NCI-H748 (cell line): ENCODE results near the gene RHOU.

Experiments
- DNase-seq: peaks from one replicate; lab custom pipeline; 2025; ENCODE audit not compliant: unreplicated experiment; lab: John Stamatoyannopoulos, UW

The RHOU gene

DNA sequence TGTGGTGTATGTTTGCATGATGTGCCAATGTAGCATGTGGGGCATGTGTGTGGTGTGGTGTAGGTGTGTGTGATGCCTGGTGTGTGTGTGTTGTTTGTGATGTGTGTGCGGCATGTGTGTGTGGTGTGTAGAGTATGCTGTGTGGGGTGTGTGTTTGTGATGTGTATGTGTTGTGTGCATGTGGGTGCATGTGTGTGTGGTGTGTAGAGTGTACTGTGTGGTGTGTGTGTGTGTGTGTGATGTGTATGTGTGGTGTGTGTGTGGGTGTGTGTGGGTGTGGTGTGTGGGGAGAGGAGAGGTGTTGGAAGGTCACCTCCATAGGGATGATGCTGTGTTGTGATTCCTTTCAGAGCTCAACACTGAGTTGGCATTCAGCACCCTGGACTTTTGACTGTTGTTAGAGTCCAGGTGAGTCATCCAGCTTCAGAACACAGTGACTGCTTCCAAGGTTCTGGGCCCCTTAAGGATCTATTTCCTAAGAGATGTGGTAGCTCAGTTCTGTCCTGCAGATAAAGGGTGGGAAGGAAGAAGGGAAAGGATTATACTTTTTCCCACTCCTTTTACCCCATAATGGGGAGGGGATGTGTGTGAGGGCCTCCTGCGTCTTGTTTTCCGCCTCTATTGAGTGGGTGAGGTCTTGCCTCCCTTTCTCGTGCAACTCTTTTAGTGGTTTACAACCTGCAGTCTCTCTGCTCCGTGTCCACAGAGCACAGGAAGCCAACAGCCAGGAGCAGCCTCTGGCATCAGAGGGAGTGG is 47.6 kb downstream of the RHOU start:
- DNase-seq, result no peak

DNA sequence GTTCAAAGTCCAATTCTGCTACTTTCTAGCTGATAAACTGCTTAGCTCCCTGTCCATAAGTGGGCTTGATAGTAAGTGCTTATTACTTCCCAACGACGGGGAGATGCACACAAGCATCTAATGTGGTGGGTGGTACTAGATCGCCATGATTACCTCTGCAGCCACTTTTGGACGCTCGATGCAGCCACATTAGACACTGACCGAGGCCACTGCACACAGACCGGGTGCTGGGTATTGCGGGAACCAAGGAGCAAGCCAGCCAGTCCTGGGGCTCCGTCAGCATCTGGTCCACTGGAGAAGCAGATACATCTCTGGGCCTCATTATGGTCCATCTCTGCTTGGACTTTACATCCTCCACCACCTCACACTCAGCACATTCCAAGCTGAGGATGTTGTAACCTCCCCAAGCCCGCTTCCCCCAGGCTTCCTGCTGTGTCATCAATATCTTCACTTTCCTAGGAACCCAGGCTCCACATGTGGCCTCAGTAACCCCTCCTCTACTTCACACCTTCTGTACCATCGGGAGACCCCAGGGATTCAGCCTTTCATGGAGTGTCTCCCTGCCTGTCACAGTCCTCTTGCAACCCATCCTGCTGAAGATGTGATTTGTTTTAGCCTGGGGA is 48.2 kb downstream of the RHOU start:
- no peak for DNase-seq

DNA sequence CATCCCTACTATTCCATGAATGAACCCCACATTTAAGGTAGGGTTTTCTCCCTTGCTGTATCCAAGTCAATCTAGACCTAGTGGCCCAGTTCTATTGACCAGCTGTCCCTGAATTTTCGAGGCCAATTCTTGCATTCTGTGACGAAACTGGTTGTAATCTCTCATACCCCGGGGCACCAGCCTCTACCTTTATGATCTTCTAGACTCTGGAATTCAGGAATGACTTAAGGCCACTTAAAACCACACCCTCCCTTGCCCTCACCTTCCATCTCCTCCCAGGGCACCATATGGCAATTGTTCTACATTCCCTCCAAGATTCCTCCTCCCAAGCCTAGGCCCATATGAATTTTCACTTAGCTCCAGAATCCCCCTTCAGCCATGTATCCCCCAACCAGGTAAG is 48.9 kb downstream of the RHOU start:
- no peak for DNase-seq

DNA sequence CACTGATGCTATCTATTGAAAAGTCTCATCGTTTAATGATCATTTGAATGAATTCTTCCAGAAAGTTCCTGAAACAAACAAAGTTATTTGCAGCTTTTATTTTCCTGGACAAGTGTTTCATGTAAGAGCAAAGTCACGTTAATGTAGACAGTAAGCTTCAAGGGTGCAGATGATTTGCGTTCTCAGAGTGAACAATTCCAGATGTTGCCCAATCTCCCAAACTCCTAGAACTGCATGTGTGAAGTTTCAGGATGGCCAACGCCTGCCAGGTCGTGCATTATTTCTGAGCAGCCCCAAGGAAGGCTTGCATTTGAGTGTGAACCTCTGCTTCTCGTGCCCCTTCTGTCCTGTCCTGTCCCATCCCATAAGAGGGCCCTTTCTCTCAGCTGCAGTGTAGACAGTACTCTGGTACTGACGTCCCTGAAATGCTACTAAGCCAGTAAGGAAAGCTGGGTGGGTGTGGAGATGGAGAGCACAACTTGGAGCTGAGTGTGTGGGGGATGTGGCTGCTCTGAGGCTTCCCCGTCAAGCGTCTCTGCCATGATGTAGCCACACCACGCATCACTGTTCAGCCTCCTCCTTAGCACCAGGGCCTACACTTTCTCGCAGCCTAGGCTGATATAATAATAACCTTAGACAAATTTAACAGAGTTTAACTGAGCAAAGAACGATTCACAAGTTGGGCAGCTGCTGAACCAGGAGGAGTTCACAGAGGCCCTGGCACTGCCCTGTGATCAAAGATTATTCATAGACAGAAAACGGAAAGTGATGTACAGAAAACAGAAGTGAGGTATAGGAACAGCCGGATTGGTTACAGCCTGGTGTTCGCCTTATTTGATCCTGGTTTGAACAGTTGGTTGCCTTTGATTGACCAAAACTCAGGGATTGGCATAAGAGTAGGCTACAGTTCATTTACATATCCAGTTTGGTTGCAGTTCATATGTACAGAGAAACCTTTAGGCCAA is 50.4 kb downstream of the RHOU start:
- DNase-seq, result no peak

DNA sequence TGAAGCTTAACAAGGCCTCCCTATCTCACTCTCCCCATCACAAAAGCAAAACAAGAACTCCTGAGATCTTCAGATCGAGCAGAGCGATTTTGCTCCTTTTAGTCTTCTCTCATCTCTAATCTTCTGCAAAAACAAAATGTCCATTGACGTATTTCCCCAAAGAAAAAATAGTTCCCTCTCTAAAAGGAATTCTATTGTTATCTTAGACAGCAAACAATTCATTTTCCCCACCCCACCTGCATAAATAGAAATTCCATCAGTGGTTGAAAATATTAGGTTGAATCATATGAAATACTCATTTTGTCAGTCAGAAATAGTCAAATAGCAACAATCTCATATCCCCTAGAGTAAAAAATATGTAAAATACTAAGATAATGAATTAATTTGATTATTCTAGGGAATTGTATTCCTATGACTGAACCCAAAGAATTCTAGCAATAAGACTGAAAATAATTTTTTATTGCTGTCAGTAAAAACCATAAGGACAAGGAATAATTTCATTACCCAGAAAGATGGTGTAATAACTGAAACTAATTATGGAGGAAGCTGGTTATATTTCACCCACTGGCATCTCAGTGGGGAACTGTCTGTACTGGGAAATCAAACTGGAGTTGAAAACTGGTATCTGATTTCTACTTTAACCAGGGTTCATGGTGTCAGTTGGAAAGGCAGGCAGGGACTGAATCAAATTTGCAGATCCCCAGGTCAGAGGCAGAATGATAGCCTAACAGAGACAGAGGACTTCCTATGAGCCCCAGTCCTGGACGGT is 51.3 kb downstream of the RHOU start:
- no peak for DNase-seq

DNA sequence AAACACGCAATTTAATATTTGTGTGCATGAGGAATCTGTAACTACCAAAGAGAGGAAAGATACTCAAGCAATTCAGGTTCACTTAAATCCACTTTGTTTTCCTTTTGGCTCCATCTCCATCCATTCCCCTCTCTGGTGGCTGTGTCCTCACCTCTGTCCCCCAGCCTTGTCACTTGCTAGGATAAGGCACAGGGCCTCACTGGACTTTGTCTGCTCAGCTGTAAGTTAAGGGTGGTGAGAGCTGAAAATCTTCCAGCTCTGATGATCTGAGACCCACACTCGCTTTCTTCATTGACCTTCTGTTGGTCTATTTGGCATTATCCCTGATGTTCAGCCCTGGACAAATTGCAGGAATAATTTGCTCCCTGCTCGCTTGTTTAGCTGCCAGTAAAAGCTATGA is 56.5 kb downstream of the RHOU start:
- DNase-seq, result no peak

DNA sequence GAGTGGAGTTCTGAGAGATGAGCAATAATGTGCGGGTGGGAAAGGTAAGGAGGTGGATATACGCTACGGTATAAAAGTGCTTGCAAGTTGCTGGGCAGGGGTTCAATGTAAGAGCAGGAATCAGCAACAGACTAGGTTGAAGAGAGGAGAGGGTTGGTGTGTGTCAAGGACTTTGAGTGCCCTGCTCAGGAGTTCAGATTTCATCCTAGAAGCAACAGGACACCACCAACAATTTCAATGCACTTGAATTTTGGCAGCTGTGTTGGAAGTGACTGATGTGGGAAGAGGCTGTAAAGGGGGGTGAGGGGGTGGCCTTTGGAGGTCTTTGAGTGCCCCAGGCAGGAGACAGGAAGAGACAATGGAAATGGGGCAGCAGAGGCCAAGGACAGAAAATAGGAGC is 57.3 kb downstream of the RHOU start:
- no peak for DNase-seq

DNA sequence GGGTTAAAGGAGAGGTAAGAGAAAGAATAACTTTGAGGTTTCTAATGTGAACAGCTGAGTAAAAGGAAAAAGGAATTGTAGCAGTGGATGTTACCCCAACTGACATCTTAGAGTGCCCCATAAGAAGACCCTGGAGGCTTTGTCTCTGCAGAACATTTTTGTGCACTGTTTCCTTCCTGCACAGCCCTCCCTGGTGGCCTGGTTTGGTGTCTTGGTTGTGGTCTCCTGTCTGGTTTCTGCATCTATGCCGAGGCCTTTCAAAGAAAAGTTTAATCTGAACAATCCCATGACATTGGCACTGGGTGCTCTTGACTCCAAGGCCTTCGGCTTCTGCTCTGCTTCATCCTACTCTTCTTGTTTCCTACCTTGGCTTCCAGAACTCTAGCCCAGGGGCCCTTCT is 57.8 kb downstream of the RHOU start:
- DNase-seq, result no peak

DNA sequence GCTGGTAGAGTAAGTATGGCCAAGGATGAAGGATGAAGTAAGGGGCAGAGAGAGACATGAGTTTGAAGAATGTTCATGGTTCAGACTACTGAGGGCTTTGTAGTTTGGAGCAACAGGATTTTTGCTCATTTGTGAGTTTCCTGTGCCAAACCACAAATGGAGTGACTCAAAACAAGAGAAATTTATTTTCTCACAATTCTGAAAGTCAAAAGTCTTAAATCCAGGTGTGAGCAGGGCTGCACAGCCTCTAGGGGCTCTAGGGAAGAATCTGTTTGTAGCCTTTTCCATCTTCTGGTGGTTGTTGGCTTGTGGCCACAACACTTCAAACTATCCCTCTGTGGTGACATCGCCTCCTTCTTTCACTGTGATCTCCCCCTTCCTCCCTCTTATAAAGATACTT is 58.9 kb downstream of the RHOU start:
- no peak for DNase-seq

DNA sequence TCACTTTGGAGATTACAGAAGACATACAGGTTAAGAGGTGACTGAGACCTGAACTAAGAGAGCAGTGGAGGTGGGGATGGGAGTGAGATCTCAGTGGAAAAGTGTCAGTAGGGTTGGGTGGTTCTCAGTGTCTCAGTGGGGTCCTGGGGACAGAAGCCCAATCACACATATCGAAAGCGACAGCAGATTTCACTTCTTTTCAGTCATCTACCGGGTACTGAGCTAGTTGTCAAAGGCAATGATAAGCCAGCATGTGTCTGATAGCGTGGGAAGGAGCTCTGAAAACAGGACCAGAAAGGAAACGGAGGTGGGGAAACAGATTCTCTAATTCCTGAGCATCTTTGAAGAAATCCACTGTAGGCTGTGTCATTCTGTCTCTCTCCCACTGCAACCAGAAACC is 59.5 kb downstream of the RHOU start:
- no peak for DNase-seq

DNA sequence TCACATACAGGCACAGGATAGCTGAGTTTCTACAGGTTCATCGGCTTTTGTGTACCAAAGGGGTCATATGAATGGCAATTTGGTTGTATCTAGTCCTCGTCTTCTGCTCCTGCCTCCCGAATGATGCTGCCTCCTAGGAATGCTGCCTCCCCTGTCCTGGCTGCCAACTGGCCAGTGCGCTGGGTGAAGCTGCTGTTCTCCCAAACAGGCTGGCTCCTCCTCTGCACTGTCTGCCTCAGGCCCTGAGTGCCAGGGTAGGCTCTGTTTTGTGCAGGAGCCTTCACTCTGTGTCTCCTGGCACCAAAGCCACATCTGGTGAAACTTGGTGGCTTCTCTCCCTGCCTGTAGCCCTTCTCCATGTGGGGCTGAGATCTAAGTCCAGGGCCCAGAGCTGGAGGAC is 60.3 kb downstream of the RHOU start:
- no peak for DNase-seq
